HepG2 (cell line): ENCODE results near the gene SLF1. TPM values are rescaled to one million over a fixed set of nuclear protein-coding genes. Genes with fewer than 3 reads are reported as not detected.

Source experiments
- ATAC-seq: fragments of 200-7000 bp; cut with Tn5 transposase; 3 replicates; pipeline ENCODE4 v1.9.1; 2020; ENCODE audit warnings: mild to moderate bottlenecking, moderate library complexity
- BruUV-seq: library from RNA; stranded (reverse); fragments of 400-500 nt; replicated peaks from 2 replicates; lab custom pipeline; 2021; lab: Mats Ljungman, UMichigan
- CTCF ChIA-PET: fragments of 300-600 bp; formaldehyde crosslinking; extraction: SDS; loops from one replicate; lab custom pipeline; 2021; ENCODE audit warnings: low total read pairs, inconsistent platforms, low intra/inter-chr PET ratio; lab: Yijun Ruan, JAX
- POLR2A ChIA-PET: fragments of 350-600 bp; sonication (Branson Sonifier 250); formaldehyde crosslinking; loops from one replicate; lab custom pipeline; 2020; ENCODE audit warnings: antibody characterized with exemption, inconsistent platforms; lab: Yijun Ruan, JAX
- DNase-seq: peaks from one replicate; pipeline ENCODE4 v3.0.0-alpha.2; 2015; ENCODE audit warnings: low spot score
- FAIRE-seq: peaks from 3 replicates; lab custom pipeline; 2011; peaks lifted over from hg19 to GRCh38; lab: Jason Lieb, UNC
- H2AFZ ChIP-seq: one replicate; pipeline ENCODE4 v1.6.1; 2011; ENCODE audit warnings: low read length, inconsistent platforms
- H3K27ac ChIP-seq: fragments of 300-600 bp; 3 replicates; pipeline ENCODE4 v1.8.0; 2011; ENCODE audit warnings: mixed run types, mild to moderate bottlenecking, mixed read lengths, low read length, inconsistent platforms; ENCODE audit not compliant: insufficient read depth; ENCODE audit errors: extremely low read length
- H3K27me3 ChIP-seq, 2 experiments: fragments of 200-600 bp in 1 of 2; 2 replicates in 1 of 2; 3 replicates in 1 of 2; pipeline versions ENCODE4 v1.6.0 to v1.8.0; 2011; ENCODE audit warnings: low read length in 2 of 2, mild to moderate bottlenecking in 2 of 2, moderate library complexity in 2 of 2, inconsistent platforms in 1 of 2; ENCODE audit not compliant: insufficient read depth in 2 of 2, control insufficient read depth in 1 of 2
- H3K36me3 ChIP-seq, 2 experiments: fragments of 200-600 bp in 1 of 2; replicated peaks in 1 of 2; 2 replicates in 1 of 2; 3 replicates in 1 of 2; pipeline versions ENCODE4 v1.5.1 to v1.8.0; 2011; ENCODE audit warnings: low read length in 2 of 2, inconsistent platforms in 1 of 2; ENCODE audit not compliant: insufficient read depth in 2 of 2, control insufficient read depth in 1 of 2
- H3K4me1 ChIP-seq: 2 replicates; pipeline ENCODE4 v1.5.1; 2012; ENCODE audit warnings: low read length, inconsistent platforms; ENCODE audit not compliant: insufficient read depth
- H3K4me2 ChIP-seq: 2 replicates; pipeline ENCODE4 v1.6.0; 2011; ENCODE audit warnings: low read depth, low read length, inconsistent platforms
- H3K4me3 ChIP-seq, 3 experiments: fragments of 200-600 bp in 1 of 3; sonication (generic), shearing (Covaris generic) in 1 of 3; replicated peaks in 1 of 3; 2 replicates each; pipeline ENCODE4 v1.5.1; 2011 to 2016; ENCODE audit warnings: low read length in 3 of 3, inconsistent platforms in 2 of 3, low read depth in 2 of 3, mild to moderate bottlenecking in 2 of 3, control low read depth in 1 of 3, mixed read lengths in 1 of 3; ENCODE audit not compliant: insufficient read depth in 1 of 3
- H3K79me2 ChIP-seq: one replicate; pipeline ENCODE4 v1.6.1; 2011; ENCODE audit warnings: low read length, inconsistent platforms; ENCODE audit not compliant: insufficient read depth
- H3K9ac ChIP-seq: 2 replicates; pipeline ENCODE4 v1.6.0; 2011; ENCODE audit warnings: mild to moderate bottlenecking, low read depth, low read length, inconsistent platforms; ENCODE audit not compliant: insufficient read depth
- H3K9me3 ChIP-seq: 2 replicates; pipeline ENCODE4 v1.5.1; 2012; ENCODE audit warnings: mild to moderate bottlenecking, low read length
- H4K20me1 ChIP-seq: 2 replicates; pipeline ENCODE4 v1.6.0; 2011; ENCODE audit warnings: inconsistent platforms, mild to moderate bottlenecking, low read length, moderate library complexity; ENCODE audit not compliant: insufficient read depth
- HNRNPH1 ChIP-seq: fragments of 200-400 bp; formaldehyde crosslinking; optimal IDR thresholded peaks from 2 replicates; pipeline ENCODE3; 2017; ENCODE audit warnings: mild to moderate bottlenecking, low read depth, low read length
- RARA ChIP-seq: IDR thresholded peaks from 2 replicates; pipeline ENCODE4 v1.6.1; 2016; ENCODE audit warnings: missing genetic modification reagents, missing compliant biosample characterization
- TCF7L2 ChIP-seq: IDR thresholded peaks from 2 replicates; pipeline ENCODE4 v1.6.1; 2011; ENCODE audit warnings: mild to moderate bottlenecking, low read depth, low read length, moderate library complexity
- TEAD2 ChIP-seq: sonication (generic); formaldehyde crosslinking; IDR thresholded peaks from 2 replicates; pipeline ENCODE4 v1.9.0; 2021; ENCODE audit warnings: missing genetic modification reagents
- TP53 ChIP-seq: sonication (generic); formaldehyde crosslinking; conservative IDR thresholded peaks from 2 replicates; pipeline ENCODE4 v1.4.0; 2020; ENCODE audit warnings: missing genetic modification reagents
- ZBTB1 ChIP-seq: sonication (generic); formaldehyde crosslinking; IDR thresholded peaks from 2 replicates; pipeline ENCODE4 v1.4.0; 2020; ENCODE audit warnings: missing genetic modification reagents, borderline replicate concordance
- ZNF232 ChIP-seq: sonication (generic); formaldehyde crosslinking; IDR thresholded peaks from 2 replicates; pipeline ENCODE4 v1.4.0; 2020; ENCODE audit warnings: missing genetic modification reagents, borderline replicate concordance
- ZNF598 ChIP-seq: sonication (generic); formaldehyde crosslinking; IDR thresholded peaks from 2 replicates; pipeline ENCODE4 v1.5.1; 2020; ENCODE audit warnings: mild to moderate bottlenecking, missing genetic modification reagents, borderline replicate concordance
- WGBS: methylation state at CpG from one replicate; pipeline ENCODE4 v1.1.6; 2017; ENCODE audit warnings: low lambda C conversion rate; 5-methylcytosine and 5-hydroxymethylcytosine counted together
- in situ Hi-C: cut with HindIII; loops from 2 replicates; pipeline ENCODE4 v1.10.0; 2017; ENCODE audit warnings: low pct_unique_long_range_greater_than_20kb; ENCODE audit not compliant: extremely low pct_ligation_motif_present
- intact Hi-C: fragments of 100-400 bp; cut with micrococcal nuclease; formaldehyde crosslinking; loops from one replicate; pipeline ENCODE4 v1.10.0; 2022; ENCODE audit not compliant: unreplicated experiment
- polyA plus RNA-seq, 8 experiments: library from polyadenylated mRNA; depleted of rRNA in 3 of 8; stranded (reverse) in 7 of 8; unstranded in 1 of 8; fragments of >200 nt; fragmentation: Illumina TruSeq in 4 of 8; extraction: Trizol in 4 of 8; gene quantifications; 2 replicates each; pipeline versions ENCODE4 v1.2.1 to v1.2.3, GENCODE V29; 2011 to 2016; ENCODE audit warnings: low read depth in 4 of 8, missing spikeins in 1 of 8, mixed read lengths in 1 of 8; ENCODE audit not compliant: insufficient read depth in 1 of 8
- total RNA-seq, 5 experiments: library from RNA; depleted of rRNA; stranded (reverse); fragments of >200 nt; fragmentation: Illumina TruSeq; extraction: Trizol; gene quantifications; 2 replicates each; pipeline ENCODE4 v1.2.3, GENCODE V29; 2016; ENCODE audit warnings: low read depth in 1 of 5
- TF ChIP-seq, protein P1 (sequence below): sonication (generic); formaldehyde crosslinking; conservative IDR thresholded peaks from 2 replicates; pipeline ENCODE4 v1.8.0; 2022; ENCODE audit warnings: missing genetic modification reagents
- TF ChIP-seq, protein P2 (sequence below): sonication (generic); formaldehyde crosslinking; IDR thresholded peaks from 2 replicates; pipeline ENCODE4 v1.8.1; 2023; ENCODE audit warnings: mild to moderate bottlenecking, missing genetic modification reagents, borderline replicate concordance
- TF ChIP-seq, protein P3 (sequence below), 2 experiments: sonication (generic) in 1 of 2; formaldehyde crosslinking in 1 of 2; IDR thresholded peaks; 2 replicates each; pipeline versions ENCODE4 v1.4.0 to v1.6.1; 2018 to 2020; ENCODE audit warnings: missing genetic modification reagents in 2 of 2, borderline replicate concordance in 1 of 2, low read depth in 1 of 2, mild to moderate bottlenecking in 1 of 2, missing biosample characterization in 1 of 2

Gene SLF1
- total and polyA plus RNA-seq, 2 of the 13 experiments (the other 11 are each of a cell fraction or from before 2014, with no cell fraction given): 2.1 to 9.1 TPM

DNA sequence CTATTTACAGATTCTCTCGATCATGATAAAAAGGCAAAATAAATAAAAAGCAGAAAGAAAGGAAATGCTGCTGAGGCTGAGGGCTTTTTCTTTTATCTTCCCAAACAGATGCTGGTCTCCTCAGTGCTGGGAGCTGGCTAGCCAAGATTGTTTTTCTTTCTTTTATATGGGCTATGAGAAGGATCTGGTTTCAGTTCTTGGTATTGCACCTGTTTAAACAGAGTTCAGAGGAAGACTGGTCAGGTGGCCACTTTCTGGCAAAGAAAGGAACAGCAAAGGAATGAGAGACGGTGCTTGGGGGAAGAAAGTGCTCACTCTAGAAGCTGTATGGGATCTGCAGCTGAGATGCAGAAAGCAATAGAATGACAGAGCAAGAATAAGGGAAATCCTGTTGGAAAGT, 88.9 kb downstream of the SLF1 start (continued):
- TF ChIP-seq, protein P1, sequence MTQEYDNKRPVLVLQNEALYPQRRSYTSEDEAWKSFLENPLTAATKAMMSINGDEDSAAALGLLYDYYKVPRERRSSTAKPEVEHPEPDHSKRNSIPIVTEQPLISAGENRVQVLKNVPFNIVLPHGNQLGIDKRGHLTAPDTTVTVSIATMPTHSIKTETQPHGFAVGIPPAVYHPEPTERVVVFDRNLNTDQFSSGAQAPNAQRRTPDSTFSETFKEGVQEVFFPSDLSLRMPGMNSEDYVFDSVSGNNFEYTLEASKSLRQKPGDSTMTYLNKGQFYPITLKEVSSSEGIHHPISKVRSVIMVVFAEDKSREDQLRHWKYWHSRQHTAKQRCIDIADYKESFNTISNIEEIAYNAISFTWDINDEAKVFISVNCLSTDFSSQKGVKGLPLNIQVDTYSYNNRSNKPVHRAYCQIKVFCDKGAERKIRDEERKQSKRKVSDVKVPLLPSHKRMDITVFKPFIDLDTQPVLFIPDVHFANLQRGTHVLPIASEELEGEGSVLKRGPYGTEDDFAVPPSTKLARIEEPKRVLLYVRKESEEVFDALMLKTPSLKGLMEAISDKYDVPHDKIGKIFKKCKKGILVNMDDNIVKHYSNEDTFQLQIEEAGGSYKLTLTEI: no peak
- TF ChIP-seq TEAD2 (CRISPR knock-in tag) (no peak), TCF7L2 (no peak)
- TF ChIP-seq, all 625 proteins: peak for 0

DNA sequence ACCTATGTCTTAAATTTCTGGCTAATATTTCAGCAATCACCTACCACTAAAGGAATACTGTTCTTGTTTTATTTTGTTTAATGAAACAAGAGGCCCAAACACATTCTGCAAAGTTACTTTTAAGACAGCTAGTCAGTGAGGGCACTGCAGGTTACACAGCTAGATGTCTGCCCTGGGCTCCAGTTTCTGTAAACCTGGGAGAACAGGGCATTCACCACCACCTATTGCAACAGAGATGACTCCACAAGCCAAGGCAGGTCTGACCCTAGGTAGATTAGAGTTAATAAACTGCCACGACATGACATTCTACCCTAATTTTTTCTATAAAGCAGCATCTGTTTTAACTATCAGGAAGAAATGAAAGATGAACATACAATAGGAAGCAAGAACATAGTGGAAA, 90.8 kb downstream of the SLF1 start:
- no peak for FAIRE-seq
- WGBS: 96% methylated on average over 1 of the region's 1 CpG
- no peak for TF ChIP-seq ZNF232
- TF ChIP-seq HNRNPH1: no peak
- ChIA-PET POLR2A (no interaction called here), CTCF (no interaction called here)
- Histone ChIP-seq H3K27ac (no peak overlapping the region), H3K4me3 (no peak overlapping the region), H2AFZ (no peak overlapping the region), H3K27me3 (no peaks in the 10 kb centered on the region), H3K4me2 (no peak overlapping the region), H3K79me2 (no peaks in the 10 kb centered on the region), H3K4me1 (no peaks in the 10 kb centered on the region), H3K9ac (no peak overlapping the region), H4K20me1 (no peaks in the 10 kb centered on the region), H3K36me3 (peaks cover 0 to 1% of the 10 kb centered on the region in 2 experiments; a peak in 3 of 5 replicates), H3K9me3 (no peaks in the 10 kb centered on the region)
- no peak for DNase-seq
- no peak for ATAC-seq
- no TSS peak for BruUV-seq
- intact Hi-C loops (no loop called here), in situ Hi-C loops (no loop called here)

DNA sequence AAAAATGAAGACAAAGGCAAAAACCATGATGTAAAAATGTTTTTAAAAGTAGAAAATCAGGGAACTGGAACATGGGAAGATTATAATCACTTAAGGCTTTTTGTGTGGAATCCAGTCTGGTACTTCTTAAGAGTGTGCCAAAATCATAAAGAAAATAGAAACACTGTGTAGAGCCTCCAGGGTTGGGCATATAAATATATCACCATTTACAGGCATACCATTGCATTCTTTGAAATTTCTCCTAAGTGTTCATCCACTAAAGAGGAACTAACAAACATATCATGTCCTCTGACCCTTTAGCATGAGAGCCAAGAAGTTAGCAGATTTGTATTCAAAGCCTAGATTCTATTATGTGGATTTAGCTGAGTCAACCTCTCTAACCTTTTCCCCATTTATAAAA, 93.3 kb downstream of the SLF1 start:
- intact Hi-C loops: no loop called here
- Histone ChIP-seq H3K4me1 (no peaks in the 10 kb centered on the region), H3K9ac (no peak overlapping the region), H3K9me3 (no peaks in the 10 kb centered on the region), H3K36me3 (peaks cover 0 to 1% of the 10 kb centered on the region in 2 experiments; a peak in 3 of 5 replicates), H2AFZ (no peak overlapping the region), H3K79me2 (no peaks in the 10 kb centered on the region), H3K27me3 (no peaks in the 10 kb centered on the region), H3K27ac (no peak overlapping the region), H3K4me2 (no peak overlapping the region), H3K4me3 (no peak overlapping the region), H4K20me1 (no peaks in the 10 kb centered on the region)
- CTCF ChIA-PET: no interaction called here
- in situ Hi-C loops: no loop called here
- no TSS peak for BruUV-seq
- FAIRE-seq: no peak
- ATAC-seq: no peak
- POLR2A ChIA-PET: no interaction called here
- DNase-seq: no peak
- TF ChIP-seq TP53 (no peak), RARA (CRISPR knock-in tag) (no peak), ZBTB1 (no peak), ZNF598 (CRISPR knock-in tag) (no peak)
- TF ChIP-seq, protein P2, sequence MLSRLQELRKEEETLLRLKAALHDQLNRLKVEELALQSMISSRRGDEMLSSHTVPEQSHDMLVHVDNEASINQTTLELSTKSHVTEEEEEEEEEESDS (CRISPR knock-in tag): no peak
- TF ChIP-seq, protein P3, sequence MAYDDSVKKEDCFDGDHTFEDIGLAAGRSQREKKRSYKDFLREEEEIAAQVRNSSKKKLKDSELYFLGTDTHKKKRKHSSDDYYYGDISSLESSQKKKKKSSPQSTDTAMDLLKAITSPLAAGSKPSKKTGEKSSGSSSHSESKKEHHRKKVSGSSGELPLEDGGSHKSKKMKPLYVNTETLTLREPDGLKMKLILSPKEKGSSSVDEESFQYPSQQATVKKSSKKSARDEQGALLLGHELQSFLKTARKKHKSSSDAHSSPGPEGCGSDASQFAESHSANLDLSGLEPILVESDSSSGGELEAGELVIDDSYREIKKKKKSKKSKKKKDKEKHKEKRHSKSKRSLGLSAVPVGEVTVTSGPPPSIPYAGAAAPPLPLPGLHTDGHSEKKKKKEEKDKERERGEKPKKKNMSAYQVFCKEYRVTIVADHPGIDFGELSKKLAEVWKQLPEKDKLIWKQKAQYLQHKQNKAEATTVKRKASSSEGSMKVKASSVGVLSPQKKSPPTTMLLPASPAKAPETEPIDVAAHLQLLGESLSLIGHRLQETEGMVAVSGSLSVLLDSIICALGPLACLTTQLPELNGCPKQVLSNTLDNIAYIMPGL (CRISPR knock-in tag; IDR thresholded peaks at IDR 0.05; ENCODE audit: borderline replicate concordance in 1 of 2, low read depth in 1 of 2): no peak
